K562 (cell line): ENCODE data around the gene CDC14A. TPM values are rescaled to one million over a fixed set of nuclear protein-coding genes. Genes with fewer than 3 reads are reported as not detected.

Source experiments
- ATAC-seq: fragments of 200-7000 bp; cut with Tn5 transposase; 3 replicates; pipeline ENCODE4 v1.9.1; 2020; ENCODE audit warnings: moderate library complexity
- BruUV-seq: library from RNA; stranded (reverse); fragments of 400-500 nt; replicated peaks from 2 replicates; lab custom pipeline; 2021; lab: Mats Ljungman, UMichigan
- CTCF ChIA-PET: fragments of 300-600 bp; formaldehyde crosslinking; extraction: SDS; loops from one replicate; lab custom pipeline; 2021; ENCODE audit warnings: low intra/inter-chr PET ratio; lab: Yijun Ruan, JAX
- POLR2A ChIA-PET: fragments of 300-600, 350-650 bp; sonication (Branson Sonifier 250); formaldehyde crosslinking; extraction: SDS; loops from one replicate; lab custom pipeline; 2021; ENCODE audit warnings: antibody characterized with exemption, inconsistent platforms; lab: Yijun Ruan, JAX
- DNase-seq, 4 experiments: peaks; one replicate each; pipeline versions ENCODE4 v3.0.0 to v3.0.0-alpha.2; 2011 to 2018; ENCODE audit warnings: low spot score in 3 of 4, mixed read lengths in 3 of 4; ENCODE audit errors: extremely low read depth in 1 of 4
- FAIRE-seq: peaks from 2 replicates; lab custom pipeline; 2011; peaks lifted over from hg19 to GRCh38; lab: Jason Lieb, UNC
- H2AFZ ChIP-seq: 2 replicates; pipeline ENCODE4 v1.6.0; 2011; ENCODE audit warnings: low read depth, low read length, control low read depth, inconsistent platforms
- H3K27ac ChIP-seq: fragments of 200-600 bp; 3 replicates; pipeline ENCODE4 v1.8.0; 2011; ENCODE audit warnings: low read depth, mild to moderate bottlenecking, control low read depth, inconsistent platforms, low read length, moderate library complexity, mixed read lengths; ENCODE audit errors: extremely low read depth
- H3K27me3 ChIP-seq, 2 experiments: fragments of 300-600 bp in 1 of 2; 2 replicates in 1 of 2; 3 replicates in 1 of 2; pipeline versions ENCODE4 v1.6.0 to v1.8.0; 2011; ENCODE audit warnings: inconsistent platforms in 2 of 2, low read length in 2 of 2, mild to moderate bottlenecking in 1 of 2, mixed read lengths in 1 of 2, moderate library complexity in 1 of 2; ENCODE audit not compliant: control insufficient read depth in 2 of 2, insufficient read depth in 2 of 2
- H3K36me3 ChIP-seq: fragments of 300-600 bp; 3 replicates; pipeline ENCODE4 v1.8.0; 2011; ENCODE audit warnings: mild to moderate bottlenecking, low read length, inconsistent platforms; ENCODE audit not compliant: control insufficient read depth, insufficient read depth
- H3K4me1 ChIP-seq, 2 experiments: fragments of 200-600 bp in 1 of 2; replicated peaks in 1 of 2; 2 replicates in 1 of 2; 3 replicates in 1 of 2; pipeline versions ENCODE4 v1.5.1 to v1.8.0; 2011; ENCODE audit warnings: inconsistent platforms in 2 of 2, low read length in 2 of 2, mild to moderate bottlenecking in 1 of 2, mixed read lengths in 1 of 2, moderate library complexity in 1 of 2; ENCODE audit not compliant: control insufficient read depth in 2 of 2, insufficient read depth in 2 of 2
- H3K4me2 ChIP-seq: 2 replicates; pipeline ENCODE4 v1.6.1; 2011; ENCODE audit warnings: low read length, control low read depth, inconsistent platforms, mixed read lengths; ENCODE audit not compliant: insufficient read depth
- H3K4me3 ChIP-seq: fragments of 200-600 bp; sonication (generic), shearing (Covaris generic); 2 replicates; pipeline ENCODE4 v1.5.1; 2016; ENCODE audit warnings: control low read depth, inconsistent platforms
- H3K79me2 ChIP-seq: fragments of 200-600 bp; 3 replicates; pipeline ENCODE4 v1.8.0; 2011; ENCODE audit warnings: low read length, inconsistent platforms; ENCODE audit not compliant: control insufficient read depth, insufficient read depth
- H3K9ac ChIP-seq, 2 experiments: 2 replicates each; pipeline versions ENCODE4 v1.6.0 to v1.6.1; 2011; ENCODE audit warnings: low read depth in 2 of 2, low read length in 2 of 2, control low read depth in 1 of 2, inconsistent platforms in 1 of 2, mild to moderate bottlenecking in 1 of 2, mixed read lengths in 1 of 2; ENCODE audit not compliant: insufficient read depth in 1 of 2
- H3K9me1 ChIP-seq: one replicate; pipeline ENCODE4 v1.6.0; 2011; ENCODE audit warnings: inconsistent platforms, mild to moderate bottlenecking, low read length, moderate library complexity; ENCODE audit not compliant: control insufficient read depth, insufficient read depth
- H3K9me3 ChIP-seq: replicated peaks from 2 replicates; pipeline ENCODE4 v1.5.1; 2011; ENCODE audit warnings: low read depth, low read length, inconsistent platforms; ENCODE audit not compliant: control insufficient read depth, insufficient read depth
- H4K20me1 ChIP-seq: replicated peaks from 2 replicates; pipeline ENCODE4 v1.6.1; 2011; ENCODE audit warnings: low read length, inconsistent platforms, mixed read lengths; ENCODE audit not compliant: control insufficient read depth, insufficient read depth
- CBX3 ChIP-seq, 2 experiments: IDR thresholded peaks; 1 replicate in 1 of 2; 2 replicates in 1 of 2; pipeline ENCODE4 v1.6.1; 2012; ENCODE audit warnings: inconsistent platforms in 2 of 2, low read length in 2 of 2, borderline replicate concordance in 1 of 2, control low read depth in 1 of 2
- DPF2 ChIP-seq: fragments of 450-650 bp; IDR thresholded peaks from 2 replicates; pipeline ENCODE4 v1.6.1; 2016
- FOXK2 ChIP-seq, 2 experiments: fragments of 450-650 bp; IDR thresholded peaks in 1 of 2; conservative IDR thresholded peaks in 1 of 2; 2 replicates each; pipeline ENCODE4 v1.6.1; 2016; ENCODE audit warnings: low read depth in 2 of 2, mild to moderate bottlenecking in 1 of 2
- GABPA ChIP-seq: fragments of 200-800 bp; sonication (Bioruptor generic); conservative IDR thresholded peaks from 2 replicates; pipeline ENCODE4 v1.6.1; 2016; ENCODE audit warnings: low read depth, missing genetic modification characterization, missing compliant biosample characterization
- HLTF ChIP-seq: fragments of 450-650 bp; IDR thresholded peaks from 2 replicates; pipeline ENCODE4 v1.6.1; 2016
- PRPF4 ChIP-seq: fragments of 200-400 bp; formaldehyde crosslinking; IDR thresholded peaks from one replicate; pipeline ENCODE4 v1.6.1; 2017; ENCODE audit warnings: low read length, low read depth, mild to moderate bottlenecking; ENCODE audit not compliant: insufficient read depth, poor library complexity, severe bottlenecking
- SREBF2 ChIP-seq: sonication (generic); formaldehyde crosslinking; IDR thresholded peaks from 2 replicates; pipeline ENCODE4 v1.4.0; 2020; ENCODE audit warnings: mild to moderate bottlenecking, missing genetic modification reagents
- TEAD4 ChIP-seq, 2 experiments: sonication (generic) in 1 of 2; formaldehyde crosslinking in 1 of 2; IDR thresholded peaks; 2 replicates each; pipeline versions ENCODE4 v1.6.1 to v1.8.0; 2012 to 2022; ENCODE audit warnings: borderline replicate concordance in 1 of 2, inconsistent platforms in 1 of 2, low read length in 1 of 2, mild to moderate bottlenecking in 1 of 2, missing genetic modification reagents in 1 of 2
- TRIM28 ChIP-seq: fragments of 450-650 bp; IDR thresholded peaks from 2 replicates; pipeline ENCODE4 v1.6.1; 2017
- TSC22D4 ChIP-seq: fragments of 450-650 bp; IDR thresholded peaks from 2 replicates; pipeline ENCODE4 v1.6.1; 2016; ENCODE audit warnings: missing genetic modification characterization, missing biosample characterization, control low read depth
- ZNF24 ChIP-seq: fragments of 450-650 bp; IDR thresholded peaks from 2 replicates; pipeline ENCODE4 v1.6.1; 2016
- ZNF280A ChIP-seq: fragments of 450-650 bp; IDR thresholded peaks from 2 replicates; pipeline ENCODE4 v1.6.1; 2018; ENCODE audit warnings: mild to moderate bottlenecking, low read depth; ENCODE audit not compliant: partially characterized antibody
- ZNF3 ChIP-seq: fragments of 250-450 bp; sonication (Bioruptor Pico); IDR thresholded peaks from 2 replicates; pipeline ENCODE4 v1.5.0; 2021; ENCODE audit warnings: mild to moderate bottlenecking, moderate library complexity
- WGBS: fragments of 100-300 bp; shearing (Covaris generic); methylation state at CpG from one replicate; pipeline ENCODE4 v1.1.6; 2016; ENCODE audit warnings: low coverage, mixed read lengths; ENCODE audit not compliant: insufficient coverage; ENCODE audit errors: missing lambda C conversion rate; 5-methylcytosine and 5-hydroxymethylcytosine counted together
- in situ Hi-C: fragments of 300-500 bp; cut with MboI; formaldehyde crosslinking; loops from 4 replicates; pipeline ENCODE4 v1.15.0; 2018; ENCODE audit warnings: inconsistent platforms, mixed read lengths
- intact Hi-C: fragments of 100-400 bp; cut with micrococcal nuclease; formaldehyde crosslinking; loops from 2 replicates; pipeline ENCODE4 v1.14.2; 2022
- polyA plus RNA-seq, 8 experiments: library from polyadenylated mRNA; depleted of rRNA in 4 of 8; stranded (reverse) in 5 of 8; unstranded in 3 of 8; fragments of >200 nt; fragmentation: Nextera tagmentation in 2 of 8; fragmentation: Illumina TruSeq in 1 of 8; extraction: Ambion mirVana in 2 of 8; extraction: Trizol in 1 of 8; gene quantifications; 2 replicates each; pipeline versions ENCODE4 v1.2.1 to v1.2.3, GENCODE V29; 2011 to 2014; ENCODE audit warnings: inconsistent platforms in 1 of 8, missing spikeins in 1 of 8
- total RNA-seq, 7 experiments: library from RNA; depleted of rRNA in 6 of 7; stranded (reverse); fragments of >200 nt in 6 of 7; fragmentation: Illumina TruSeq in 2 of 7; extraction: Trizol in 2 of 7; gene quantifications; 2 replicates each; pipeline versions ENCODE4 v1.2.1 to v1.2.3, GENCODE V29; 2011 to 2021; ENCODE audit warnings: low replicate concordance in 1 of 7

CDC14A gene
- total and polyA plus RNA-seq, 9 of the 15 experiments (the other 6 are each of a cell fraction or from before 2014, with no cell fraction given), result 17.0 to 74.3 (median 33.4) TPM

GRCh38 chr1:100556181-100556580 lies 203.9 kb downstream of the CDC14A start:
- Histone ChIP-seq H3K27me3 (no peaks in the 10 kb centered on the region), H3K4me3 (no peak overlapping the region), H3K9me3 (0 out of 2 replicates have a peak, but pooled peaks cover 2% of the 10 kb centered on the region), H3K9ac (no peak overlapping the region), H3K79me2 (no peaks in the 10 kb centered on the region), H4K20me1 (no peaks in the 10 kb centered on the region), H3K4me1 (no peaks in the 10 kb centered on the region), H2AFZ (no peak overlapping the region), H3K4me2 (no peak overlapping the region), H3K9me1 (no peaks in the 10 kb centered on the region), H3K36me3 (no peaks in the 10 kb centered on the region), H3K27ac (no peak overlapping the region)
- ChIA-PET POLR2A (no interaction called here), CTCF (no interaction called here)
- intact Hi-C loops (no loop called here), in situ Hi-C loops (no loop called here)
- ATAC-seq (no peak), DNase-seq (no peak), FAIRE-seq (no peak)
- BruUV-seq, result no TSS peak
- 0% methylated on average over 1 of the region's 1 CpG for WGBS
- TF ChIP-seq CBX3 (IDR thresholded peaks at IDR 0.05; ENCODE audit: borderline replicate concordance in 1 of 2, low read length in 2 of 2) (no peak), TSC22D4 (tag) (no peak), FOXK2 (conservative IDR thresholded peaks at IDR 0.05 in 1 of 2, IDR thresholded peaks at IDR 0.05 in 1 of 2; ENCODE audit: low read depth in 2 of 2) (no peak), ZNF3 (CRISPR knock-in tag) (no peak), SREBF2 (CRISPR knock-in tag) (no peak), TEAD4 (IDR thresholded peaks at IDR 0.05; ENCODE audit: low read length) (no peak), TEAD4 (CRISPR knock-in tag; IDR thresholded peaks at IDR 0.05; ENCODE audit: borderline replicate concordance) (no peak), TRIM28 (peak; percentile 82; the same call in 1 of the 2 replicates), HLTF (no peak), PRPF4 (no peak), ZNF280A (peak; percentile 34), ZNF24 (0 out of 2 replicates have a peak, but pooled peaks have one; percentile 47), DPF2 (no peak), GABPA (tag) (no peak)
- TF ChIP-seq, all 486 proteins: peak for 3
